Measurements from ENCODE around the gene FKBP1A. TPM values are rescaled to one million over a fixed set of nuclear protein-coding genes. Genes with fewer than 3 reads are reported as not detected.

FKBP1A gene
- total and polyA plus RNA-seq, 4 donors, result 145 to 465 (median 277) TPM

DNA sequence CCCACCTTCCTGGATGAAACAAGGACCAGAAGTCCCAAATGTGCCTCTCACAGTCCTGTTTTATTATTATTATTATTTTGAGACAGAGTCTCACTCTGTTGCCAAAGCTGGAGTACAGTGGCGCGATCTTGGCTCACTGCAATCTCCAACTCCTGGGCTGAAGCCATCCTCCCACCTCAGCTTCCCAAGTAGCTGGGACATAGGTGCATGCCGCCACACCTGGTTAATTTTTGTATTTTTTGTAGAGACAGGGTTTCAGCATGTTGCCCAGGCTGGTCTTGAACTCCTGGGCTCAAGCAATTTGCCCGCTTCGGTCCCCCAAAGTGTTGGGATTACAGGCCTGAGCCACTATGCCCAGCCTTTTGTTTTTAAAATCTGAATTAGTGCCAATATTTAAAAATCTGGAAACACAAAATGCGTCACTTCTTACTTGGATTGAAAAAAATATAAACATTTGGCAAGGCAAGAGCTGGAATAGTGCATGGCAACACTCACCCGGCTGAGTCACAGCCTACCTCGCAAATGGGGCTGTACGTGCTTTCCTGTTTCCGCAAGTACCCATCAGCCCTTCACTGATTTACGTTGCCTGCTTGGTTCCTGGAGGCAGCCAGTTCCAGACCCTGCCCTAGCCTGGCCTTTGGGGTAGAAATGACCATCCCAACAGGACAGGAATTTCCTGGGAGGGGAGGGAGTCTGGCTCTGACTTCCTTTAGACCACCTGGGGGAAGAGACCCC is 70.2 kb downstream of the FKBP1A start:
- H3K27ac ChIP-seq (ENCODE audit: low read depth in 1 of 2, low read length in 1 of 2), result peak overlapping the region; percentile 70 to 82
- DNase-seq (peak in 2 of 3 donors; percentile 47 to 69), ATAC-seq (ENCODE audit: insufficient read depth, low FRiP score) (no peak)
- H3K4me1 ChIP-seq (ENCODE audit: control insufficient read depth in 5 of 5, insufficient read depth in 5 of 5, low read length in 5 of 5), result peaks cover 6 to 17% (median 12%) of the 10 kb centered on the region in 5 donors
- H3K9ac ChIP-seq (ENCODE audit: insufficient read depth in 1 of 2, low read length in 2 of 2), result no peak overlapping the region
- no peaks in the 10 kb centered on the region for H3K9me3 ChIP-seq (ENCODE audit: control insufficient read depth in 4 of 4, insufficient read depth in 3 of 4, low read length in 3 of 4)
- no peaks in the 10 kb centered on the region for H3K27me3 ChIP-seq (ENCODE audit: control insufficient read depth in 3 of 3, insufficient read depth in 3 of 3, low read length in 2 of 3)
- 58 to 67% methylated on average over 11 of the region's 11 CpGs for WGBS, 2 donors
- H3K36me3 ChIP-seq (ENCODE audit: control insufficient read depth in 4 of 4, insufficient read depth in 4 of 4, low read length in 4 of 4), result no peaks in the 10 kb centered on the region
- no peak overlapping the region for H3K4me3 ChIP-seq
- no peak for TF ChIP-seq CTCF (IDR thresholded peaks at IDR 0.05; ENCODE audit: control extremely low read depth, extremely low read depth)

DNA sequence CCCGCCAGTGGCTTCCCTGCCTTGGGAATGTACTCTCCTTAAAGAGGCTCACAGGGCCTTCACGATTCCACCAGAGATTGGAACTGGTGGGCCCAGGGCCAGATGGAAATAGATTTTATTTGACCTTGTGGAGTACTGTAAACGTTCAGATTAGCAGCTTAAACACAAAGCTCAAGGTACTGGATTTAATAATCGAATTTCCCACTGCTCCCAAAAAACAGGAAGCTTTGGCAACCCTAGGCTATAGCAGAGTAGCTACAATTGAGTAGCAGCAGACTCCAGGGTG is 71.3 kb downstream of the FKBP1A start:
- Histone ChIP-seq H3K4me1 (ENCODE audit: control insufficient read depth in 5 of 5, insufficient read depth in 5 of 5, low read length in 5 of 5) (peaks cover 5 to 17% (median 8%) of the 10 kb centered on the region in 5 donors), H3K9me3 (ENCODE audit: control insufficient read depth in 4 of 4, insufficient read depth in 3 of 4, low read length in 3 of 4) (no peaks in the 10 kb centered on the region), H3K27me3 (ENCODE audit: control insufficient read depth in 3 of 3, insufficient read depth in 3 of 3, low read length in 2 of 3) (no peaks in the 10 kb centered on the region), H3K4me3 (no peak overlapping the region), H3K36me3 (ENCODE audit: control insufficient read depth in 4 of 4, insufficient read depth in 4 of 4, low read length in 4 of 4) (no peaks in the 10 kb centered on the region), H3K9ac (ENCODE audit: insufficient read depth in 1 of 2, low read length in 2 of 2) (no peak overlapping the region), H3K27ac (ENCODE audit: low read depth in 1 of 2, low read length in 1 of 2) (peak overlapping the region in 1 of 2 donors; percentile 78)
- WGBS, 2 donors, result 43 to 68% methylated on average over 4 of the region's 4 CpGs
- TF ChIP-seq CTCF (IDR thresholded peaks at IDR 0.05; ENCODE audit: control extremely low read depth, extremely low read depth), result no peak
- DNase-seq (no peak), ATAC-seq (ENCODE audit: insufficient read depth, low FRiP score) (no peak)

- H3K4me3 ChIP-seq, result no peak overlapping the region
- no peaks in the 10 kb centered on the region for H3K9me3 ChIP-seq (ENCODE audit: control insufficient read depth in 4 of 4, insufficient read depth in 3 of 4, low read length in 3 of 4)
- TF ChIP-seq CTCF (IDR thresholded peaks at IDR 0.05; ENCODE audit: control extremely low read depth, extremely low read depth), result no peak
- H3K9ac ChIP-seq (ENCODE audit: insufficient read depth in 1 of 2, low read length in 2 of 2), result no peak overlapping the region
- H3K4me1 ChIP-seq (ENCODE audit: control insufficient read depth in 5 of 5, insufficient read depth in 5 of 5, low read length in 5 of 5), result peaks cover 0 to 15% (median 3%) of the 10 kb centered on the region in 5 donors
- ATAC-seq (ENCODE audit: insufficient read depth, low FRiP score) (no peak), DNase-seq (no peak)
- 75 to 78% methylated on average over 17 of the region's 17 CpGs for WGBS, 2 donors
- H3K27me3 ChIP-seq (ENCODE audit: control insufficient read depth in 3 of 3, insufficient read depth in 3 of 3, low read length in 2 of 3), result no peaks in the 10 kb centered on the region
- H3K27ac ChIP-seq (ENCODE audit: low read depth in 1 of 2, low read length in 1 of 2), result peak overlapping the region in 1 of 2 donors; percentile 18
- H3K36me3 ChIP-seq (ENCODE audit: control insufficient read depth in 4 of 4, insufficient read depth in 4 of 4, low read length in 4 of 4), result no peaks in the 10 kb centered on the region
Measured at GRCh38 chr20:1320902-1321653, 71.8 kb downstream of the FKBP1A start.

All from lung (tissue), 12 donors.